ENCODE measurements around the gene RCBTB2.
"Not testable (repeated sequence)": the region's sequence is repeated elsewhere in the genome, so short reads cannot be mapped to it uniquely, and the experiment has no call there.

RCBTB2 gene

DNA sequence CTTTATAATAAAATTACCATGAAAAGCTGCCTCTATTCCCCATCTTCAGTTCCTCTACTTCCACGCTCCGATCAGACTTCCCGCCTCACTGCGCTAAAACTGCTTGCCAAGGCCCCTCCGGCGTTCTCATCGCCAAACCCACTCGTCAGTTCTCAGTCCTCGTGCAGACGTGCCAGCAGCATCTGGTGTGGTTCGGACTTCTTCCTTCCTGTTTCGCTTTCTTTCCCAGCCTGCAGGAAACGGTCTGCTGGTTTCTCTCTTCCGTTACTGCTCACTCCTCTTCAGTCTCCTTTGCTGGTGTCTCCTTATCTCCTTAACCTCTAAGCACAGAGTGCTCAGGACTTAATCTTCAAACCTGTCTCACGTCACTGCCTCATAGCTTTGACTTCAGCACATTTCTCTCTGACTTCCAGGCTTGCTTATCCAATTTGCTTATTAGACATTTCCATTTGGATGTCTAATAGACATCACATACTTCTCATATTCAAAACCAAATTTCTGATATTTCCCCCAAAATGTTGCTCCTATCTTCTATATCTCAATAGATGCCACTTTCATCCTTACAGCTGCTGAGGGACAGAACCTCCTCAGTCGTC is 40.3 kb downstream of the RCBTB2 start:
- DNase-seq, result peak; percentile 87

DNA sequence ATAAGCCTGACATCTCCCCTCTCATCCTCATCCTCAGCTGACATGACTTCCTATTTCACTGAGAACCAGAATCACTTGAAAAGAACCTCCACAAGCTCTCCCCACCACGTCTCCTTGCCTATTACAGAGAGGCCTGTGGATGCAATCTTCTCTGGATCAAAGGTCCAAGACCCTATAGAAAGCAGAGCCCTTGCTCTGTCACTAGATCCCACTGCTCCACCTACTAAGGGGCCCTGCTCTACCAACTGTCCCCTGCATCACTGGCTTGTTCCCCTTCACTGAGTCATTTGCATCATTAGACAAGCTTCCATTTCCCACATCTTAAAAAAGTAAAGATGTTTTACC is 40.8 kb downstream of the RCBTB2 start:
- no peak for DNase-seq

DNA sequence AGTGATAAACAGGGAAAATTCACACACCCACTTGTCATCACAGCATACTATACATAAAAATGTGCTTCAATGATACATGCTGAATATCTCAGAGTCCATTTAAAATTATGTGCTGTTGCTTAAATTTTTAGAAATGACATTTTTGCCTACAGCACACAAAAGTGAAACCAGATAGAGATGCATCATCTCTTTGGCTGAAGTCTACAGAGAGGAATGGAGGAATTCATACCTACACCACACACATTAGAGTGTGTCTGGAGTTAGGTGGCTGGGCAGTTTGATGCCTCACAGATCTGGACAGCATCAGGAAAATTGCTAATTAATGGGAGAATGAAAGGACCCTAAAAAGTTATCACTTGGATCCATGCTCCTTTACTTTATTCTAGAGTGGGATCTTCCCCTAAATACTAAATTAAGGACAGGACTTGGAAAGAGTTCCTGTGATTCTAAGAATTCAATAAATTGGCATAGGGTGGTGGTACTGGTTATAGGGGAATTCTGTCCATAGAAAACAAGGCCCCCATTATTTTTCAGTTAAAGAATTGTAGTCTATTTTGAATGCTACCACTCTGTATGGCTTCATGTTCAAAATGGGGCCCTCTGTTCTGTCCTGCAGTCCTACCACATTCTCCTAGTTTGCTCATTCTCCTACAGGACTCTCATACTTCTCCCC is 41.3 kb downstream of the RCBTB2 start:
- peak; percentile 46 for DNase-seq

DNA sequence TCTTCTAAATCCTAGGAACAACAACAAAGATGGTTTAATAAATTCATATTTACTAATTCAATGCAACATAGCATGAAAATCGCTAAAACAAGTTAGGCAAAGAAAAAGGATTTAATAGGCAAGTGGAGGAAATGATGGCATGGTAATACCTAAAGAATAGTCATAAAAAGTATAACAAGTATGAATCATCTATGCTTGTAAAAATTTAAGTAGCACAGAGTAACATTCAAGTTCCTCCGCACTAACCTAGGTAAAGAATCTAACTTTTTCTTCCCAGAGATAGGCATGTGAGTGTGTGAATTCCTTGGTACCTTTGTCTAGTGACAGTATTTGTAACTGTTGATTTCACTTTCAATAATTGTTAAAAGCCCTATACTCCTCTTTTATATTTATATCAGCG is 42.6 kb downstream of the RCBTB2 start:
- DNase-seq, result no peak

DNA sequence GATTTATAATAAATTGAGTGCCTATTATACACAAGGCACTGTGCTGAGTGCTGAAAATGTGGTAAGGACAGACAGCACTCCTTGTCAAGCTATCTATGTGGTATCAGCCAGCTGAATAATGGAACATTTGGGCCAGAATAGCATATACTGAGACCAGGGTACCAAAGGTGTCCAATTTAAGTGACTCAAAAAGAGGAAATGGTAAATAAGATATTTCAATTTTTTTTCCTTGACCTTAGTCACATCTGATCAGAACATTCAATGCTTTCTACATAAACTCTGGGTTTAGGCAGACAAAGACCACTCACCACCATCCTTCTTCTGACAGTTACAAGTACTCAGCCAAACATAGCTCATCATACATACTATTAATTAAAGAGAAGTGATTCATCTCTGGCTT is 43.2 kb downstream of the RCBTB2 start:
- DNase-seq, result no peak

DNA sequence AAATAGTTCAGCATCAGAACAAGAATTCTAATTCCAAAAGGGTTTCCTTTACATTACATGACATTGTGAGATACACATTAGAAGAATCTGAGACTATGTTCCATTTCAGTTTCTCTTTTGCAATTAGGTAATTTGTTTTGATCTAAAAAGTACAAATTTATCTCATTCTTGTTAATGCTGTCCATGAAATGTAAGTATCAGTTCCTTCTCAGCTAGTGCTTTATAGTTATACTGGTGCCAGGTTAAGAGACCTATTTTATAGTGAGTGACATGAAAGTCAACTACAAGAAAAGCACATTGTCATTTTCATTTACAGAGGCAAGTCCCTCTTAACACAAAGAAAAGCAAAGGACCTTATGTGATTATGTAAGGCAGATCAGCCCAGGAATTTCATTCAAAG is 43.9 kb downstream of the RCBTB2 start:
- no peak for DNase-seq

DNA sequence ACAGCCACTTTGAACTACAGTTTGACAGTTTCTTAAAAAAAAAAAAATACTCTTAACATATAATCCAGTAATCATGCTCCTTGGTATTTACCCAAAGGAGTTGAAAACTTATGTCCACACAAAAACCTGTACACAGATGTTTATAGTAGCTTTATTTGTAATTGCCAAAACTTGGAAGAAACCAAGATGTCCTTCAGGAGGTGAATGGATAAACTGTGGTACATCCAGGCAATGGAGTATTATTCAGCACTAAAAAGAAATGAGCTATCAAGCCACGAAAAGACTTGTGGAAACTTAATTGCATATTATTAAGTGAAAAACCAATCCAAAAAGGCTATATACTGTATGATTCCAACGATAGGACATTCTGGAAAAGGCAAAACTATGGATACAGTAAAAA is 44.9 kb downstream of the RCBTB2 start:
- DNase-seq, result no peak

DNA sequence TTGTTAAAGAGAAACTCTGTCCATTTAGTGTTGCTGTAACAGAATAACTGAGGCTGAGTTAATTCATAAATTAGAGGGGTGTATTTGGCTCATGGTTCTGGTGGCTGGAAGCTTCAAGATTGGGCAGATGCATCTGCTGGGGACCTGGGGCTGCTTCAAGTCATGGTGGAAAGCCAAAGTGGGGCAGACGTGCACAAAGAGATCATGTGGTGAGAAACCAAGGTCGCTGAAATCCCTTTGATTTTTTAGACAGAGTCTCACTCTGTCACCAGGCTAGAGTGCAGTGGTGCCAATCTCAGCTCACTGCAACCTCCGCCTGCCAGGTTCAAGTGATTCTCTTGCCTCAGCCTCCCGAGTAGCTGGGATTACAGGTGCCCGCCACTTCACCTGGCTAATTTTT is 46.0 kb downstream of the RCBTB2 start:
- no peak for DNase-seq

DNA sequence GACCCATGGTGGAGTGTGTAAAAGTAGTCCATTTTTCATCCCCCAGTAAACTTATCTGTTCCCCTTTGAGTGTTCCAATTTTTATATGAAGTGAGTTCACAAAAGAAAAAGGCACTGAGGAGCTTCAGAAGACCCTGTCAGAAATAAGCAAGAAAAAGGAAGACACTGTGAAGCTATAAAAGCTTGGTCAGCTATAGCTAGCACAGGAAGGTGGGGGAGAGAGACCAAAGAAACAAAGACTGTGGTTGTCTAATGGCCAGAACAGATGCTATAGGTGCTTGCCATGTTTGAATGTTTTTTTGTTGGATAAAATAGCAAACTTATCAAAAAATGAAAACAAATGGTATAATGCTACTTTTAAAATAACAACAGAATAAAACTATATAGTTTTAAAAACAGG is 46.5 kb downstream of the RCBTB2 start:
- no peak for DNase-seq

DNA sequence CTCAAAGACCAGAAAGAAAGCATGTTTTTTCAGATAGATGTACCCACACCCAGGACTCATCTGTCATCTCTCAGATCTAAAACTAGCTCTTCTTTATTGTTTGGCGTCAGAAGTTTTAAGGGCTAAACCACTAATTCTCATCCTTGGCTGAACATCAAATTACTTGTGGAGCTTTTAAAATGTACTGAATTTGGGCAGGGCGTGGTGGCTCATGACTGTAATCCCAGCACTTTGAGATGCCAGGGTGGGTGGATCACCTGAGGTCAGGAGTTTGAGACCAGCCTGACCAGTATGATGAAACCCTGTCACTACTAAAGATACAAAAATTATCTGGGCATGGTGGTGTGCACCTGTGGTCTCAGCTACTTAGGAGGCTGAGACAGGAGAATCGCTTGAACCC is 47.4 kb downstream of the RCBTB2 start:
- DNase-seq, result no peak

DNA sequence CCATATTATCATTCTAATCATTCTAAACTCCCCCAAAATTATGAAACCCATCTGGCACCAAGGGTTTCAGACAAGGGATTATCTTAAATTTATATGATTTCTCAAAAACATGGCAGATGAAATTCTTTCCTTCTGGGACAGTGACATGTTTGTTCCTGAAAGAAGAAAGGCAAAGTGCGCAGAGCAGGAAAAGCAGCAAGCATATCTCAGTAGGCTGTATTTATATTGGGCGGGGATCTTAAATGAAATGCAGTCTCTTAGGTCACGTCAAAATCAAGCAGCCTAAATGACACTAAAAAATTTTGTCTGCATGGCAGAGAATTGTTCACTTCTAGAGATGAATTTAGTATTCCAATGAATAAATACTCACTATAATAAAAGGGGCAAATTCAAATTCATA is 49.3 kb downstream of the RCBTB2 start:
- DNase-seq, result no peak

DNA sequence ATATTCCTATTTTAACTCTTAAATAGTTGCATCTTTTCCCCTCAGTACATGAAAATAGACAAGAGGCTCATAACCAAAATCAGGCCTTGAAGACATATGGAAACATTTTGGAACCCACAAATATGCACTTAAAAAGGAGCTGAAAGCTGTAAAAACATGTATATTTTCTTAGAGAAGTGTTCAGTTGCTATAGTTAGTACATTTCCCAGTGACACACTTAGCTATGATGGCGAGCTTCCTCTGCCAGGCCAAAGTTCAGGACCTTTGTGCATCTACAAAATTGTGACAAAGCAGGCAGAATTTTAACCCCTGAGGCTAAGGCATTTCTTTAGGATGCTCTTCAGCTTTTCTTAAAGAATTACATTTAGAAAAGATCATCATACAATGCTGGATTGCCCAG is 54.5 kb downstream of the RCBTB2 start:
- DNase-seq, result no peak

DNA sequence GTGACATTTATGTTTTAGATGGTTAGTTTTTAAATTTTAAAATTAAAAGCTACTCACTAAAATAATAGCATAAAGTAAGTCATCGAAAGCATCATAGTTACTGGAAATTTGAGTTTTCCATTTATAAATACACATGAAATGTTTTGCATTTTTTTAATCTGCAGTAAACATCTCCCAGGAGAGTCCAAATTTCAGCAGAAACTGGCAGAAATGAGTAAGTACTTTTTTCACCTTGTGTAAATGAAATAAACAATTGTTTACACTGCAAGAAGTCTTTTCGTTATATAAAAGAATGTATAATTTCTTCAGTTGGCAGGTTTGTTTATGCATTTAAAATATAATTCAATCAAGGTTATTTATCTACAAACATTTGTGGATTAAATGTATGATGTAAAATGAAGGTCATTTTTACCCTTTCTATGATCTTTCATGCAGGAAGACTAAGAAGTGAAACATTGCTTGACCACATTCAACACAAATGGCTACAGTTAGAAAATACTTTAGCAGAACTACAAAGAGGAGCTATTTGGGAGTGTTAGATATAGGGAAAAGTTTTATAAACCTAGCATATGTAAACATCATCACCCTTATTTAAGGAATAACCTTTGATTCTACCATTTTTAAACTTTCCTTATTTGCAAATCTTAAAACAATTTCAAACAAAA is 55.6 kb downstream of the RCBTB2 start:
- no peak for DNase-seq

DNA sequence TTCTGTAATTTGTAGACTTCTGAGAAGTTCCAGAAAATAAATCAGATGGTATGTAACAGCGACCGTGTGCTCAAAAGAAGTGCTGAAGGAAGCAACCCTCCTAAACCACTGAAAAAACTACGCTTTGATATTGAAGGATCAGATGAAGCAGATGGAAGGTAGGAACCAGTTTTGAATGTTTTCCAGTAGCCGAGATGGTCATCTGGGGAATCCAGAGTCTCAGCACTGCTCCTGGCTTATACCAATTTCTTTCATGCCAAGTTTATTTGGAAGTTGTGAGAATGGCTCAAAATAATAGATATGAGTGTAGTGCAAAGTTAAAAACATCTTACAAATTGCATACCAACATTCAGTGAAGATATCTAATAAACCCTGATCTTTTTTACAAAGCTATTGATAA is 56.2 kb downstream of the RCBTB2 start:
- no peak for DNase-seq

DNA sequence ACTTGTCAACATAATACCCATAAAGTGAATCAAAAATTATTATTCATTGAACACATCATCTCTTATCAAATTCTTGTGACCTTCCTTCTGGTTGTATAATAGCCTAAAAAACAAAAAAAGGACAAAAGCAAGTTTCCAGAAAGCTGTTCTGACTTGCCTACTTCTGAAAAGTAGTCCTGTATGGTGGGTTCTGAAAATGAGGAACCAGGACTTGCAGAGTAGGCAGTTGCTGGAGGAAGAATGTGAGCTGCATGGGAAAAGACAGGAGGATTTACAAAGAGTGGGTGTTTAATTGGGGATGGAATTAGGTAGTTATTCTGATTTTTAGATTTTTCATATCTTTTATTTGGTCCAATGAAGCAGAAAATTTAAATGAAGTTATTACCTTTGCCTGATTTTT is 56.7 kb downstream of the RCBTB2 start:
- no peak for DNase-seq

DNA sequence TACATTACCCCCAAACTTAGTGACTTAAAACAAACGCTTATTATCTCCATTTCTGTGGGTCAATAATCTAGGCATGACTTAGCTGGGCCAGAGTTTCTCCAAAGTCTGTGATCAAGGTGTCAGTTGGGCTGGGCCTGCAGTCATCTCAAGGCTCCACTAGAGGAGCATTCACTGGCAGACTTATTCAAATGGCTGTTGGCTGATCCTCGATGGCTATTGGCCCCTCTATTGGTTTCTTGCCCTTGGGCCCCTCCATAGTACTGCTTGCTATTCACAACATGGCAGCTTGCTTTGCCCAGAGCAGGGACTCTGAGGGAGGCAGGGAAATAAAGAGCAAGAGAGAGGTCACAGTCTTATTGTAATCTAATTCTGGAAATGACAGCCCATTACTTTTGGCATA is 57.6 kb downstream of the RCBTB2 start:
- no peak for DNase-seq

DNA sequence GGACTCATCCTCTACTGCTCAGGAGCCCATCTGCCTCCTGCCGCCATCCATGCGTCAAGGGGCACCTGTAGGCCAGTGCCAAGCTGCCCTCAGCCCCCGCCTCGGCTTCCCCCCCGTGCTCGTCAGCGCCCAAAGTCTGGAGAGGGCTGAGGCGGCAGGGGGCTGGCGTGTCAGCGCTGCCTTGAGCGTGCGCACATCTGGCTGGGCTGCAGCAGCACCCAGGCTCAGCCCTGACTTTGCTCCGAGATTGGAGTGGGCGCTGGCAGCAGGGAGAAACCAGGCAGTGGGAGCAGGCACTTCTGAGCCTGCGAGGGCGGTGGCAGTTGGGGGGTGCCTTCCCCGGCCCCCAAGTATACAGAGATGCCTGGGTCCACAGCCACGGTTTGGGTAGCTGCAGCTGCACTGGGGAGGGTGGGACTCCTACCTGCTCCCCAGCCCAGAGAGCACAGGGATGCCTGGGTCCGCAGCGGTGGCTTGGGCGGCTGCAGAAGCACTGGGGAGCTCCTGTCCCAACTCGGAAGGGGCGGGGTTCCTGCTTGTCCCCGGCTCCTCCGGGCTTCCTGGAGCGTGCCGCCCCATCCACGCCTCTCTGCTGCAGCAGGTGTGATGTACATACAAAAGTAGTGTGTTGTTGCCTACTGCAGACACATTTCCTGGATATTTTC is 75.2 kb downstream of the RCBTB2 start:
- DNase-seq, result no peak

DNA sequence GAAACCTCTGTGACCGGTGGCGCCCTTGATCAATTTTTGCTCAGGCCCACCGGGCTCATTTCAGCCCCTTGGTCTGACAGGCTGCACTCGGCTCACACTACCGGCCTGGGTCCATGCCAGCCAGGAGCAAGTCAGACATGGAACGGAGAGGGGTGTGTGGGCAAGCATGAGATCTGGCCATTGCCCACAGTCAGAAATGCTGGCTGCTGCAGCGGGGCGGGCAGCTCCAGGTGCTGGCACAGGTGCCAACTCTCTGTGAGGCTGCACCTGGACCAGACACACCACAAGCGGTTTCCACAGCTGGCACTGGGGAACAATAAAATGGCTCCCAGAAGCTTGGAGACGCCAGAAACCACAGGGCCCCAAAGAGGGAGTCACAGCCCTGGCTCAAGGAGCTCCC is 76.3 kb downstream of the RCBTB2 start:
- no peak for DNase-seq

DNA sequence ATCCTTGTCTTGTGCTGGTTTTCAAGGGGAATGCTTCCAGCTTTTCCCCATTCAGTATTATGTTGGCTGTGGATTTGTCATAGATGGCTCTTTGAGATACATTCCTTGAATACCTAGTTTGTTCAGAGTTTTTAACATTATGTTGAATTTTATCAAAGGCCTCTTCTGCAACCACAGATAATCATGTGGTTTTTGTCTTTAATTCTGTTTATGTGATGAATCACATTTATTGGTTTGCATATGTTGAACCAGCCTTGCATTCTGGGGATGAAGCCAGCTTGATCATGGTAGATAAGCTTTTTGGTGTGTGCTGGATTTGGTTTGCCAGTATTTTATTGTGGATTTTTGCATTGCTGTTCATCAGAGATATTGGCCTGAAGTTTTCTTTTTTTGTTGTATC is 81.7 kb downstream of the RCBTB2 start:
- DNase-seq, result not testable (repeated sequence)

DNA sequence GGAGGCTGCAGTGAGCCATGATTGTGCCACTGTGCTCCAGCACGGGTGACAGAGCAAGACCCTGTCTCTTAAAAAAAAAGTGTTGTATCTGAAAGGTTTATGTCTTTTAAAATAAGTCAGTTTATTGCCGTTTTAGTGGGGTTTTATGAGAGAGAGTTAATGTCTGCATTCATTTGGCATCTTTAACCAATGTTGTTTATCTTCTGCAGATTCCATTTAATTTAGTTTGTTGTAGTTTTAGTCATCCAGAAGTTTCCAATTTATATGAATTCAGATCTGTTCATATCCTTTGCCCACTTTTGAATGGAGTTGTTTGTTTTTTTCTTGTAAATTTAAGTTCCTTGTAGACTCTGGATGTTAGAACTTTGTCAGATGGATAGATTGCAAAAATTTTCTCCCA is 83.2 kb downstream of the RCBTB2 start:
- no peak for DNase-seq

DNA sequence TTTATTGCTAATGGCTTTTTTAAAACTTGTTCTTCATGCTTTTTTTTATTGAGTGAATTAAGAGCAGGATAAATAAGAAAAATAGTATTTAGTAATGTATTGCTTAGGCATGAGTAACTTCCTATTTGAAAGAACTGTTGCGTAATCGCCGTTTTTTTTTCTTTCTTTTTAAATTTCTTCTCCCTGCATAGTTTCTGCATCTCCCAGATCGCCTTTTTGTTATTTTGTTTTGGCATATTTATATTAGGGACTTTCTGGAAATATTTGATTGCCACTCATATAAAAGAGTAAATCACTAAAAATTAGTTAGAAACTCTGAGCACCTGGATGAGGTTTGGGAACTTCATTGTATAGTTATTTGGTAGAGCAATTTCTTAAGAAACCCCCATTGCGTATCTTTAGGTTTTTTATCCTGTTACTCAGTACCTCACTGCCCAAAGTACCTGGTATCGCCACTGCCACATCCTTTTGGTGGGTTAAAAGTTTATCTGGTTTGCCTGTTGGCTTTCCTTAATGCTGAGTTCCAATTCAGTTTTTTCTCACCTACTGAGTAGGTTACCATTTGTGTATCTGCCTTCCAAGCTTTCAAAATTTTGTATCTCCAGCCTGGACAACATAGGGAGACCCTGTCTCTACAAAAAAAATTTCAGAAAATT is 83.8 kb downstream of the RCBTB2 start:
- DNase-seq, result no peak

DNA sequence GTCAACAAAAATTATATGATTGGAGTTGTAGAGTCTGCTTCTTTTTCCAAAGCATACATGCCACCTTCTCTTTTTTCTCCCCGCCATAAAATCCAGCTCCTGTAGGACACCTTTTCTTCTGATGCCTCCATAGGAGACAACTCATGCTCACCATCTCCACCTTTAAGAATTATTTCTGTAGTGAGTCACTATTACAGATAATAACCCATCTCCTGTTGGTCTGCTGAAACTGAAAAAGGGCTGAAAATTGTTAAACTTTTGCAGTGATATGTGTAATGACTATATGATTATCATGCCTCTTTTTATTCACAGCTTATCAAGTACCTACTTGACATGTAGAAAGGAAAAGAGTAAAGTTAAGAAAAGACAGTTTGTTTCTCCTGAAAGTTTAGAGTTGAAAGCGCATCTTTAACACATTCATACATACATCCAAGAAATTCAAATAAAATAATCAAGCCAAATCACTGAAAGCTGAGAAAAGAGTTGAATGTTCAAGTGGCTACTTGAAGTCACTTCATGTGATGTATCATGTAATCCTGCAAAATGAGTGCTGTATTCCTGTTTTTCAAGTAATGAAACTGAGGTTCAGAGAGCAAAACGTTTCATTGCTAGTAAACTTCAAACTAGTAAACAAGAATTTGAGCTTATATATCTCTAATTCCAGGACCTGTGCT is 84.5 kb downstream of the RCBTB2 start:
- DNase-seq, result no peak

DNA sequence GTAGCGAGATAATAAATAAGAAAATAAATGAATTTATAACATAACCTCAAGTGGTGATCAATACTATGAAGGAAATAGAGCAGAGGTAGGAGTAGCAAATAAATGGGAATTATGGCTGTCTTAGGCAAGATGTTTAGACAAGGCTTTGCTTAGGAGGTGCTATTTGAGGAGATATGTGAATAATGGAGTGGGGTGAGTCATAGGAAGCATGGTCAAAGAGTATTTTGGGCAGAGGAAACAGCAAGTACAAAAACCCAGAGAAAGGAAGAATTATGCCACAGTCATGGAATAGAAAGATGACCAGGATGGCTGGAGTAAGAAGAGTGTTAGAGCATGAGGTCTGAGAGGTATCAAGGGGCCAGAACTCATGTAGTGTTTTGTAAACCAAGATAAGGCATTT is 86.4 kb downstream of the RCBTB2 start:
- no peak for DNase-seq

Measured in CD4-positive, alpha-beta T cell treated with Interleukin-17A for 1 hour (primary cell).